Stimulated activated CD4-positive, alpha-beta T cell treated with anti-CD3 and anti-CD28 coated beads, Interleukin-4, amount 100 ng/mL, for 4 hours (primary cell): ENCODE results near the gene PPP2R1B.
"Not testable (repeated sequence)": the region's sequence is repeated elsewhere in the genome, so short reads cannot be mapped to it uniquely, and the experiment has no call there.

Experiments used
- DNase-seq, 2 experiments: peaks; one replicate each; pipeline ENCODE4 v3.0.0-alpha.2; 2020

The PPP2R1B gene

DNA sequence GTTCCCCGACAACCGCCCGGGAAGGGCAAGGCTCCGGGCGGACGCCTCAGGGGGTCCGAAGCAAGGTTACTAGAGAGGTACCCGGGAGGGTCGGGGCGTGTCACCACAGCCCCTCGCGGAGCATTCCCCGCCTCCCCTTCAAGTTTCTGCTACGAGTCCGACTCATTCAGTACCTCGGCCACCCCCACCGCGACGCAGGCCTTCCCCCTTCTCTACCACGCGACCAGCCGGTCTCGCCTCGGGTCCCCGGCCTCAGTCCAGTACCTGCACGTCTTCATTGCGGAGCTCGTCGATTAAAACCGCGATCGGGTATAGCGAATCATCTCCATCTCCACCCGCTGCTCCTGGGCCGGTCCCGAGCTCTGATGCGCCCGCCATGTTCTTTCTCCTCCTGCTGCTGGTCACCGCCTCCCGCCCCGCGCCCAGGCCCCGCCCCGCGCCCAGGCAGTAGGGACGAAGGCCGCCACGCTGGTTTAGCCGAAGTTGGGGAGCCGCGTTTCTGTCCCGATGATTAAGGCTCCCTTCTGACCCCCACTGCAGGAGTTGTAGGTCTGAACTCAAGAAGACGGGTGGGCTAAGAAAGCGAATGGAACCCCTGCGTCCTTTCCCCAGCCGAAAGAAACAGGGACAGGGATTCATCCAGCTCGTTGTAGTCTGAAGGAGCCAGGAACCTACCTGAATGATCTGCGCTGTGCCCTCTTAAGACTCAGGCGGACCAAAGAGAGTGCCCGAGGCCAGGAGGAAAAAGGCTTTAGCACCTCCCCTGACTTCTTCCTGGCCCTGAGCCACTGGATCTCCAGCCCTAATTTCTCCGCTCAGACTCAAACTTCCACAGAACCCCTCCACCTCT, at the start of gene PPP2R1B:
Gene PPP2R1B, minus strand, starts transcription at position 406 of the 850 bp plus-strand sequence. Its CDS starts 28 bp downstream, at position 378.
- peak; percentile 63 to 72 for DNase-seq

DNA sequence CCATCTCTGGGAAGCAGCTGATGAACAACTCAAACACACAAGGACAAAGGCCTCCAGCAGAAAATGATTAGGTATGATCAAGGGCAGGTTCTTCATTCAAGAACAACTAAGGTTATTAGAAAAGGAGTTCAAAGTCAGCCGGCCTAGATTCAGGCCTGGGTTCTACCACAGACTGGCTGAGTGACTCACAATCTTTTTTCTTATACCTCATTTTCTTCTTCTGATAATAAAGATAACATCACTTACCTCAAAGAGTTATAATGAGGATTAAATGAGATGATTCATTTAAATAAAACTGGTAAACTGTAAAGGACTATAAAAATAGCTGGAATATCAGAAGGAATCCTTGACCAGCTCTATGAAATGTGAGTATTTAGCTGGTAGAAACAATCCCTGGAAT, 49.3 kb upstream of the PPP2R1B start:
- DNase-seq: no peak

DNA sequence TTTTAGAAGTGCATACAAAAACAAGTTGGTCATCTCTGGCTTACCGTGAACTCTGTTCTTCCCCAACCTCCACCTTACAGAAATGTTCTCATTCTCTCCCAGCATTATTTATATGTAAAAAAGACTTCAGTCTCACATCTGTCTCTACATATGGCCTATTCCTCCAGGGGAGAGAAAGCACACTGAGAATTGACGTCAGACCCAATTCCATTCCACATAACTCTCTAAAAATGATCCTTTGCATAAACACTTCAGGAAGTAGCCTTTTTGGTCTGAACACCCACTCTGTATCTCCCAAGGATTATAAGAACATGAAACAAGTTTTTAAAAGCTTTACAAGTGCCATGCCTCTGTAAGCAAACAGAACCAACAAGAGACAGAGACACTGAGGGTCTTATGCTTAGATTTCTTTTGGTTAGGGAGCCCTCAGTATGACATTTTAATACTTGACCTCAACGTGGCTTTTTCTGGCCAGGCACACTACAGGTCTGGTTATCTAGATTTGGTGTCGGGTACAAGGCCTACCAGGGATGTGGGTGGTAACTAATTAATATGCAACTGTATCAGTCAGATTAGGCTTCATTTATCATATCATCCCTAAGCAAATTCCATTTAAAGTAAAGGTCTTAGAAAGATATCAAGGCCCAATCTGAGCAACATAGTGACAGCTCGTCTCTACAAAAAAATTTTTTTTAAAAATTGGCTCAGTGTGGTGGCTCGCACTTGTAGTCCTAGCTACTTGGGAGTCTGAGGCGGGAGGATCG, 48.5 kb upstream of the PPP2R1B start:
- no peak for DNase-seq

DNA sequence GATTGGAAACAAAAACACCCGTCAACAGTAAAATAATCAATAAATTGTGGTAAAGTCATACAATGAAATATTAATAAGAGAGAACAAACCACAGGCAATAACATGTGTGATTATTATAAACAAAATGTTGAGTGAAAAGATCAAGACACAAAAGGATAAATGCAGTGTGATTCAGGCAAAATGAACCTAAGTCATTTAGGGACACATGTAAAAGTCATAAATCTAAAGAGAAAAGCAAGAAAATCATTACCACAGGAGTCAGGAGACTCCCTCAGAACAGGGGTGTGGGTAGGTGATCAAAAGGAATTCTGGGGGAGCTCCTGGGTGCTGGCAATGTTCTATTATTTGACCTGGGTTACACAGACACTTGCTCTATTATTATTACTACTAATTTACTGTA, 47.9 kb upstream of the PPP2R1B start:
- no peak for DNase-seq

DNA sequence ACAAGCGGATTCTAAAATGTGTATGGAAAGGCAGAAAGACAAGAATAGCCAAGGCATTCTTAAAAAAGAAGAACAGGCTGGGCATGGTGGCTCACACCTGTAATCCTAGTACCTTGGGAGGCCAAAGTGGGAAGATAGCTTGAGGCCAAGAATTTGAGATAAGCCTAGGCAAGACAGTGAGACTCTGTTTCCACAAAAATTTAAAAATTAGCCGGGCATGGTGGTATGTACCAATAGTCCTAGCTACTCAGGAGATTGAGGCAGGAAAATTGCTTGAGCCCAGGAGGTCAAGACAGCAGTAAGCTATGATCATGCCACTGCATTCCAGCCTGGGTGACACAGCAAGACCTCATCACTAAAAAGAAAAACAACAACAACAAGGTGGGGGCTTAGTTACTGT, 46.0 kb upstream of the PPP2R1B start:
- DNase-seq: no peak

DNA sequence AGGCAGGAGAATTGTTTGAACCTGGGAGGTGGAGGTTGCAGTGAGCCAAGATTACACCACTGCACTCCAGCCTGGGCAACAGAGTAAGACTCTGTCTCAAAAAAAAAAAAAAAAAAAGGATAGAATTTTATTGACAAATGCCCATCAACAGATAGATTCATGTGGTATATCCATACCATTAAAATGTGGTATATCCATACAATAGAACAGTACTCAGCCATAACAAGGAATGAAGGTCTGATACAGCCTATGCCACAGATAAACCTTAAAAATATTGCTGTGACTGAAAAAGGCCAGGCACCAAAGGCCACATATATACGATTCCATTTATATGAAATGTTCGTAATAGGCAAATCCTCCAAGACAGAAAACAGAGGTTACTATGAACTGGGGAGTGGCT, 45.3 kb upstream of the PPP2R1B start:
- DNase-seq: no peak

DNA sequence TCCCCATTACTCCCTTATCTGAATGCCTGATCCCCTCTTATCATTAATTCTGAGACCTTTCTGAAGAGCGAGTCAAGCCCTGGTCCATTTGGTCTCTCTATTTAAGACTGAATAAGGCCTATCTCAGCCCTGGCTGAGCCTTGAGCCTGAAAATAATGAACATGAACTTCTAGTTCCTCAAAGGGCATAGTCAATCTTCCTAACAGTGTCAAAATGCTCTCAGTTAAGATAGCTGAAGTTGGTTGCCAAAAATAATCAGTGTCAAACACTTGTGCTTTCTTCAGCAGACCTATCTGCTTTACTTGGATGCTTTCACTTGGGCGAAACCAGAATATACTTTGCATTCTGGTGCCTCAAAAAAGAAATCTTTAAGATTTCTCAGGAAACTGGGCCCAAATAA, 42.6 kb upstream of the PPP2R1B start:
- no peak for DNase-seq

DNA sequence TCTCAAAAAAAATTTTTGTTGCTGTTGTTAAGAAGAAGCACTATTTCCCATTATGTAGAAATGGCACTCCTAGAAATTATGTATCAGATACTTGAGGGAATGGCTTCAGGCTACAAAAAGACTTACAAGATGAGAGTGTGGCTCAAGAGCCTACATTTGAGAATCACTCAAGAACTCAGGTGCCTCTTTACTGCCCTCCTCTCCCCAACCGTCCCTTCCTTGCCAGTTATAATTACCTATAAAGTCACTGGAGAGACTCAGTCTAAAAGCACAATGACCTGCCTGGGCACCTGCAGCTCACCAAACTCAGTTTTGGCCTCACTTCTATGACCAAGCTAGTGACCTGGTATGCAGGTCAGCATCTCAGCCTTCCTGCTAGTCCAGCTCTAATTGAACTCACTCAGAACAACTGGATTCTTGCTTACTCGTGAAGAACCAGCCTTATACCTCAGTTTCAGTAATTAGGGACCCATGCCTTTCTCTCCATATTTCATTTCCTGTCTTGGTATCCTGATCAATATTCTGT, 41.9 kb upstream of the PPP2R1B start:
- DNase-seq: no peak

DNA sequence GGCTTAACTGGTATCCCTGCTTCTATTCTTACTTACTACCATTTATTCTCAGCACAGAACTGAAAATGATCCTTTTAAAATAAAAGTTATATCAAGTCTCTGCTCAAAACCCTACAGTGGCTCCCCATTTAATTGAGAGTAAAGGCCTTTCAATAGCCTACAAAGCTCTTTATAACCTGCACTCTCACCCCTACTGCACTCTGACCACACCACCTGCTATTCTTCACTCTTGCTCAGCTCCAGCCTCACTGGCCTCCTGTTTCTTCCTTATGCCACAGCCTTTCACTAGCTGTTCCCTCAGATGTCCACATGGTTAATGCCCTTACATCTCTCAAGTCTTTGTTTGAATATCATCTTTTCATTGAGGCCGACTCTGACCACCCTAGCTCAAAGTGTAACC, 40.9 kb upstream of the PPP2R1B start:
- no peak for DNase-seq

DNA sequence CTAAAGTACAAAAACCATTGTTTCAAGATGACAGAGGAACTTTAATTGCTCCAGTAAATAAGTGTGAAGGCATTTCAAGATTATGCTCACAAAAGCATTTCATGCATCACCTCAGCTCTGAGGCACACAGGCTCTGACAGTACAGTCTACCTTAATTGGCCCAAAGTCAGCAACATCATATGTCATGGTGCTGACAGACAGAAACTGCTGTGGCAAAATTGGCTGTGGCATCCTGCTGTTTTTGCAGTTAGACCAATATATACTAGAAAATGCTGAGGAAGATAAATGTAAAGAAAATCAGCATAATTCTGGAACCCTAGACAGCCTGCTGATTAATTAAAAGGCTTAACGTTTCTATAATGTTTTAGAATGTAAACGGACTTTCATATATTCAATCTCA, 34.9 kb upstream of the PPP2R1B start:
- no peak for DNase-seq

DNA sequence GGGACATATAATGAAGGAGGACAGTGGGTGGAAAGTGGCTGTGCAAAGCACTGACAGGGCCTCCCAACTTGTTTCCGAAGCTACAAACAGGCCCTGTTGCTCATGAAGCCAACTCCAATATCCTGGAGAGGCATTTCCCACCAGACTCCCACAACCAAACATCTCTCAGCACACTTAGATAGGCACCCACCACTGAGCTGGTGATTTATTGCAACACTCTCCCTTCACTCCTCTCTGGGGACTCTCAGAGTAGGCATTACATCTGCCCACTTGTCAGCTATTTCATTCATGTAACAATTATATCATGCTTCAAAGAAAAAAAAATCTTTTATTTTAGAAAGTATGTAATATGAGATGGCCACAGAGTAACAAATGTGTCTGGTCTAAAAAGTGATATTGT, 32.1 kb upstream of the PPP2R1B start:
- no peak for DNase-seq

DNA sequence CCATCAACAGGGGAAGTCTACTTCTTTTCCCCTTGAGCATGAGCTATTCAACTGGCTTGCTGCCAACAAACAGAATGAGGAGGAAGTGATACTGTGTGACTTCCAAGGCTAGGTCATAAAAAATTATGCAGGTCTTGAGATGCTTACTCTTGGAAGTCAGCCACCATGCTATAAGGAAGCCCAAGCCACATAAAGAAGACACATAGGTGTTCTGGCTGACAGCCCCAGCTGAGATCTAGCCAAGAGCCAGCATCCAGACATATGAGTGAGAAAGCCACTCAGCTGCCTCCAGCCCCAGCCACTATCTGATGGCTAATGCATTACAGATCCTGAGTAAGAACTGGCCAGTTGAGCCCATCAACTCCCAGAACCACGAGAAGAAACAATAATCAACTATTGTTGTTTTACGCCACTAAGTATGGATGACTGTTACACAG, 31.0 kb upstream of the PPP2R1B start:
- no peak for DNase-seq

DNA sequence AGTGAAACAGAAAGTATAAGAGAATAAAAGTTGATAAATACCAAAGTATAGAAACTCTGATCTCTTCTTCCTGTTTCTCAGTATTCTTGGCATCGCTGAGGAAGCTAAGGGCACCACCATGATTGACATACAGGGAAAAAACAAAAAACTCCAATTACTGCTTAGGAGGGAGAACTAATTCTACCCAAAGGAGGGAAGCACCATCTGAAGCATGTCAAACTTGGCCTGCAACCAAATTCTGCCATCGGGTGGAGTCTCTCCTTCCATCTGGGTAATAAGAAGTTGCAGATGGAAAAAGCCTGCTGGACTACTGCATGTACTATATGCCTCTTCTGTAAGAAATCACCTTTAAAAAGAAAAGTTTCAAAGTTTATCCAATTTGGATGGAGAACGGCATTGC, 30.5 kb upstream of the PPP2R1B start:
- DNase-seq: no peak

DNA sequence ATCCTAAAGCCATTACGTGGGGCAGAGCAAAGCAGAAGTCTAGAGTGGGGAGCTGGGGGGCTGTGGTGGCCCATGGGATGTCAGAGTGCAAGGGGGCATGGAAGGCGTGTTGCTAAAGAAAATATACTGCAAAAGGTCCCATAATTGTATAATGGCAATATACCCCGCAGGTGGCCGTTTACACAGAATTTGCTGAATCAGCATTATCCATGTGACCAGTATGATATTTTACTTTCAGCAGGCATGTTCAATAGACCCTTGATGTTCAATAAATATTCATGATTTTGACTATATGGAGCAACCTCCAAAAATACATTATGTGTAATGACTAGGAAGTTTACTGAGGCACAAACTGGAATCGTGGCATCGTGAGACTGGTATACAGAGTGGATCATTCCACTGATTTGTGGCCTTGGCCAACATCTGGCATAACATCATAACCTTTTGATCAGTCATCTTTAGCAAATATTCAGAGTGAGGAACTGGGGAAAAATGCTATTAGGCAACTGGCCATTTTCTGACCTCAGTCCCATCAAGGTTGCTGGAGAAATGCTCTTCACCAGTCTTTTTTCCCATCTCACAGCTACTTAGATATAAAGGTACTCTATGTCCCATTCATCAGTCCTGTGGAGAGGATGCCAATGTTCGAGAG, 29.3 kb upstream of the PPP2R1B start:
- no peak for DNase-seq

DNA sequence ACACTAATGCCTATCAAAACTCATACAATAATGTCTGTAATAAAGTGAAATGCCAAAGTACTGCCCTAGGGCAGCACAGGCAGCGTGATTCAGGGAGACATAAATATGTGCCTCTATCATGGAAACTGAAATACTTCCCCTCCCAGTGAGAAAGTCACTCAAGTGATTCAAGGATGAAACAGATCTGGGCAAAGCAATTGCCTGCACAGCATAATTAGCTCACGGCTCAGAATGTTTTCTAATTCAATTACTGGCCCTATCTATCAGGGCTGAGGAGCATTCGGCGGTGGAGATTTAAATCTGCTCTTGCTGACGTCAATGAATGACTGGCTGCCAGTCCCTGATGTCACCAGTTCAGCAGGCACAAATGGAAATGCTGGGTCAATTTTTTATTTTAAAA, 27.7 kb upstream of the PPP2R1B start:
- no peak for DNase-seq

DNA sequence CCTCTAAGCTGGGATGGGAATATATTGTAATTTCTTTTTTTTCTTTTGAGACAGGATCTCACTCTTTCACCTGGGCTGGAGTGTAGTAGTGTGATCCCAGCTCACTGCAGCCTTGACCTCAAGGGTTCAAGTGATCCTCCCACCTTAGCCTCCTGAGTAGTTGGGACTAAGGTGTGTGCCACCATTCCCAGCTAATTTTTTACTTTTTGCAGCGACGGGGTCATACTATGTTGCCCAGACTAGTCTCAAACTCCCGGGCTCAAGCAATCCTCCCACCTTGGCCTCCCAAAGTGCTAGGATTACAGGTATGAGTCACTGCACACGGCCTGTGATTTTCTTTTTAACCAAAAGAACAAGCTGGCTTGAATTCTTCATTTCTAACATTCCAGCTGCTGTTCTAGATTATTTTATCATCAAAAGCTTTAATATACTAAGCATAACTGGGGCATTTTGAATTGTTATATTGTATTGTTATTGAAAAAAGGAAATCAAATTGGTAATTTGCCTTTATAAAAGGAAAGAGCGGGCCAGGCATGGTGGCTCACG, 26.8 kb upstream of the PPP2R1B start:
- DNase-seq: no peak

DNA sequence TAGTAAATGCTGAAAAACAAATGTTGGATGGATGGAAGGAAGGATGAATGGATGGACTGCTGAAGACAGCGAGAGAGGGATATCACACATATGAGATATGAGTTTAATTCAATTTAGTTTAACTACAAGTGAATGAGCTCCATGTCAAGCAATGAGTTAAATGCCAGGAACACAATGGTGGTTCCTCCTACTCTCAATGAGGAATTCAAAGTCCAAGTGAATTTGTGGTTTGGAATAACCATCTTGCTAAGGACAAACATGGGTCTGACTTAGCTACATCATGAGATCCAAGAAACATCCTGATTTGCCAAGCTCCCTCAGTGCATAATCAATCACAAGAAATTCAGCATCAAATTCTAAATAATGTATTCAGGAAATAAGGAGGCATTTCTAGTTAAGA, 26.1 kb upstream of the PPP2R1B start:
- DNase-seq: no peak

DNA sequence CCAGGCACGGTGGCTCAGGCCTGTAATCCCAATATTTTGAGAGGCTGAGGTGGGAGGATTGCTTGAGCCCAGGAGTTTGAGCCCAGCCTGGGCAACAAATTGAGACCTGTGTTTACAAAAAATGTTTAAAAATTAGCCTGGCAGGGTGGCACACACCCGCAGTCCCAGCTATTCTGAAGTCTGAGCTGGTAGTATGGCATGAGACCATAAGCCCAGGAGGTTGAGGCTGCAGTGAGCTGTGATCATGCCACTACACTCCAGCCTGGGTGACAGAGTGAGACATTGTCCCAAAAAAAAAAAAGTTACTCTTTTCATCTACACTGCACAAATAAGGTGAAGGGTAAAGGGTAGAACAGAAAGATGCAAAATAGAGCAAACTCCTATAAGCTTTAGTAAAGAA, 22.3 kb upstream of the PPP2R1B start:
- no peak for DNase-seq

DNA sequence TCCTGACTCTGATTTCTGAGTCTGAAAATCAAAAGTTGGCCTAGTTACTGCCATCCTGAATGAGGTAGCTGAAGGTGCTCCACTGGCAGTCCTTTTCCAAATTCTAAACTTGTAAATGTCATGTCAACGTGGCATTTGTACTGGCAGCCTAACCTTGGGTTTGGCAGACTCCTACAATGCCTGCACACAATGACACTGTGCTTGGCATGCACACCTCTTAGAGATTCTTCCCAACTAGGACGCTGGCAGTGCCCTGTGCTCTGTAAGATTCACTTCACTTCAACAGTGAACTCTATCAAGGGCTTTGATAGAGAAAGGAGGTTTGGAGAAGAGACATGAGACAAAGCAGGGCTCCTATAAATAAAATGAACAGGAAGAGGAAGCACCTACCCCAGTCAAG, 21.9 kb upstream of the PPP2R1B start:
- no peak for DNase-seq

DNA sequence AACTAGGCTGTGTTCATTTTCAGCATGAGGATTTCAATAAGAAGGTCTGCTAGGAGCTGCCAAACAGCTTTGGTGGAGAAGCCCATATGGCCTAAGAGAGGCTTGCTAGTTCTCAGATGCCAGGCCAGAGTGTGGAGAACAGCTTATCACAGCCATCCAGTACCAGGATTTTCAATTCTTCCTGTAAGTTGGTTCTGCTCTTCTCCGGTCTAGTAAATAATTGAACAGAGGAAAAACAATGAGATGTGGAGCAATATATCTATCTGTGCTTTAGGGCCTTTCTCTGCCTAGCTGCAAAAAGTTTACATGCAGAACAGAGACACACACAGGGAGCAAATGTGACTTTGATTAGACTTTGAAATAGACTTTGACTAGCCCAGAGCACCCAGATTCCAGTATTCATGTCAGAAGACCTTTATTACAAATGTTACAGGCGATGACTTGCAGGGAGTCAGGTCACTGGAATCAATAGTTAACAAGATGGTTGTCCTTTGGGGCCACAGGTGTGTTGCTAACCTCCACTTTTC, 19.8 kb upstream of the PPP2R1B start:
- DNase-seq: no peak

DNA sequence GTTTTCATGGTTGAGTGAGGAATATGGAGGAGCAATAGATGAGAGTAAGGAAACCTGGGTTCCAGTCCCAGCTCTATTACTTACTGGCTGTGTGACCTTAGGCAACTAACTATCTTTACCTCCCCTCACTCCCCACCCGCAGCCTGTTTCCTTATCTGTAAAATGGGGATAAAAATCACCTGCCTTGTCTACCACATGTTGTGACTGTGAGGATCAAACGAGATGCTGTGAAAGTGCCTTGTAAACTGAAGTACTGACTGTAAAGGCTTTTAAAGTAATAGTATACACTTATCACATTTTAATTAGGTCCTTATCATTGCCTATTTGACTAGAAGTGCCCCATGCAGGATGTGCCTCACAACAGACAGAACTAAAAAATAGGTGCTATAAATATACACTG, 18.9 kb upstream of the PPP2R1B start:
- no peak for DNase-seq

DNA sequence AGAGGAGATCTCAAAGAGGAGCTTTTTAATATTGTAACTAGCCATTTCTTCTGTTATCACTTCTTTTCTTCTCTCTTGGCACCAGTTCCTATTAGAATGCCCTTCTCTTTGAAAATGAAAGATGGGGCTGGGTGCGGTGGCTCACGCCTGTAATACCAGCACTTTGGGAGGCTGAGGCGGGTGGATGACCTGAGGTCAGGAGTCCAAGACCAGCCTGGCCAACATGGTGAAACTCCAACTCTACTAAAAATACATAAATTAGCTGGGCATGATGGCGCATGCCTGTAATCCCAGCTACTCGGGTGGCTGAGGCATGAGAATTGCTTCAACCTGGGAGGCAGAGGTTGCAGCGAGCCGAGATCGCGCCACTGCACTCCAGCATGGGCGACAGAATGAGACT, 18.1 kb upstream of the PPP2R1B start:
- not testable (repeated sequence) for DNase-seq
